Osteoblast (primary cell): ENCODE measurements around the gene SELENOP. TPM values are rescaled to one million over a fixed set of nuclear protein-coding genes. Genes with fewer than 3 reads are reported as not detected.

Experiments used
- DNase-seq: peaks from one replicate; pipeline ENCODE4 v3.0.0; 2011; ENCODE audit warnings: low spot score, mixed read lengths; ENCODE audit not compliant: insufficient read length; ENCODE audit errors: missing footprints
- H2AFZ ChIP-seq: 2 replicates; pipeline ENCODE4 v1.6.0; 2011; ENCODE audit warnings: mild to moderate bottlenecking, low read length
- H3K27ac ChIP-seq: 2 replicates; pipeline ENCODE4 v1.5.1; 2011; ENCODE audit warnings: mild to moderate bottlenecking, low read depth, low read length, moderate library complexity
- H3K27me3 ChIP-seq: 2 replicates; pipeline ENCODE4 v1.6.0; 2012; ENCODE audit warnings: mild to moderate bottlenecking, control low read depth, inconsistent platforms, low read length, moderate library complexity; ENCODE audit not compliant: insufficient read depth
- H3K36me3 ChIP-seq: 2 replicates; pipeline ENCODE4 v1.5.1; 2011; ENCODE audit warnings: mild to moderate bottlenecking, low read length, control low read depth, moderate library complexity; ENCODE audit not compliant: insufficient read depth
- H3K4me1 ChIP-seq: 2 replicates; pipeline ENCODE4 v1.5.1; 2011; ENCODE audit warnings: mild to moderate bottlenecking, low read length, control low read depth, moderate library complexity; ENCODE audit not compliant: insufficient read depth
- H3K4me2 ChIP-seq: 2 replicates; pipeline ENCODE4 v1.6.0; 2011; ENCODE audit warnings: mild to moderate bottlenecking, low read length; ENCODE audit not compliant: insufficient read depth
- H3K4me3 ChIP-seq: fragments of 200-600 bp; sonication (generic); 3 replicates; pipeline ENCODE4 v1.5.1; 2012; ENCODE audit warnings: mild to moderate bottlenecking, low read length, inconsistent platforms; ENCODE audit not compliant: insufficient read depth
- H3K79me2 ChIP-seq: 2 replicates; pipeline ENCODE4 v1.6.0; 2012; ENCODE audit warnings: mild to moderate bottlenecking, low read length, control low read depth, inconsistent platforms; ENCODE audit not compliant: insufficient read depth
- H3K9me3 ChIP-seq: 2 replicates; pipeline ENCODE4 v1.5.1; 2011; ENCODE audit warnings: low read depth, low read length, control low read depth
- H4K20me1 ChIP-seq: 2 replicates; pipeline ENCODE4 v1.6.0; 2012; ENCODE audit warnings: mild to moderate bottlenecking, low read length, control low read depth; ENCODE audit not compliant: insufficient read depth
- CTCF ChIP-seq: IDR thresholded peaks from 2 replicates; pipeline ENCODE4 v1.5.1; 2011; ENCODE audit warnings: mild to moderate bottlenecking, low read depth, low read length, moderate library complexity; ENCODE audit errors: extremely low read depth
- total RNA-seq: library from RNA; depleted of rRNA; stranded (reverse); fragments of >200 nt; gene quantifications from 2 replicates; pipeline ENCODE4 v1.2.3, GENCODE V29; 2012

The SELENOP gene
- total RNA-seq, 1 donor = 171 TPM

- Histone ChIP-seq H2AFZ (no peak overlapping the region), H3K36me3 (no peaks in the 10 kb centered on the region), H3K4me1 (no peaks in the 10 kb centered on the region), H3K27ac (no peak overlapping the region), H3K4me3 (no peak overlapping the region), H3K4me2 (no peak overlapping the region), H3K27me3 (no peaks in the 10 kb centered on the region), H3K79me2 (no peaks in the 10 kb centered on the region), H4K20me1 (no peaks in the 10 kb centered on the region), H3K9me3 (no peaks in the 10 kb centered on the region)
- TF ChIP-seq CTCF = no peak
- DNase-seq = peak; percentile 29
Measured at GRCh38 chr5:42751044-42751443, 60.6 kb downstream of the SELENOP start.

GRCh38 chr5:42750507-42750906, 61.2 kb downstream of the SELENOP start:
- H3K27ac ChIP-seq = no peak overlapping the region
- H4K20me1 ChIP-seq = no peaks in the 10 kb centered on the region
- H3K4me3 ChIP-seq = no peak overlapping the region
- H3K4me2 ChIP-seq = no peak overlapping the region
- no peaks in the 10 kb centered on the region for H3K27me3 ChIP-seq
- H3K9me3 ChIP-seq = no peaks in the 10 kb centered on the region
- H3K79me2 ChIP-seq = no peaks in the 10 kb centered on the region
- no peaks in the 10 kb centered on the region for H3K4me1 ChIP-seq
- TF ChIP-seq CTCF = no peak
- no peak overlapping the region for H2AFZ ChIP-seq
- no peak for DNase-seq
- no peaks in the 10 kb centered on the region for H3K36me3 ChIP-seq

Other genes with a start within 250 kb of the SELENOP start
- 0.29 and 0.36 TPM in 2 replicates for gene CCDC152, start 55.1 kb downstream of the SELENOP start, total RNA-seq
- 3.5 and 3.6 TPM in 2 replicates for gene ANXA2R, start 228.4 kb upstream of the SELENOP start, total RNA-seq